Superior temporal gyrus (tissue), 1 donor: Measurements from ENCODE around the gene MACROH2A1.
A peak's percentile ranks its signal among the peaks of the same experiment; 100 is the strongest.

Source experiments
- DNase-seq: peaks from one replicate; pipeline ENCODE4 v3.0.0-alpha.2; 2016; ENCODE audit errors: extremely low spot score

The MACROH2A1 gene

DNA sequence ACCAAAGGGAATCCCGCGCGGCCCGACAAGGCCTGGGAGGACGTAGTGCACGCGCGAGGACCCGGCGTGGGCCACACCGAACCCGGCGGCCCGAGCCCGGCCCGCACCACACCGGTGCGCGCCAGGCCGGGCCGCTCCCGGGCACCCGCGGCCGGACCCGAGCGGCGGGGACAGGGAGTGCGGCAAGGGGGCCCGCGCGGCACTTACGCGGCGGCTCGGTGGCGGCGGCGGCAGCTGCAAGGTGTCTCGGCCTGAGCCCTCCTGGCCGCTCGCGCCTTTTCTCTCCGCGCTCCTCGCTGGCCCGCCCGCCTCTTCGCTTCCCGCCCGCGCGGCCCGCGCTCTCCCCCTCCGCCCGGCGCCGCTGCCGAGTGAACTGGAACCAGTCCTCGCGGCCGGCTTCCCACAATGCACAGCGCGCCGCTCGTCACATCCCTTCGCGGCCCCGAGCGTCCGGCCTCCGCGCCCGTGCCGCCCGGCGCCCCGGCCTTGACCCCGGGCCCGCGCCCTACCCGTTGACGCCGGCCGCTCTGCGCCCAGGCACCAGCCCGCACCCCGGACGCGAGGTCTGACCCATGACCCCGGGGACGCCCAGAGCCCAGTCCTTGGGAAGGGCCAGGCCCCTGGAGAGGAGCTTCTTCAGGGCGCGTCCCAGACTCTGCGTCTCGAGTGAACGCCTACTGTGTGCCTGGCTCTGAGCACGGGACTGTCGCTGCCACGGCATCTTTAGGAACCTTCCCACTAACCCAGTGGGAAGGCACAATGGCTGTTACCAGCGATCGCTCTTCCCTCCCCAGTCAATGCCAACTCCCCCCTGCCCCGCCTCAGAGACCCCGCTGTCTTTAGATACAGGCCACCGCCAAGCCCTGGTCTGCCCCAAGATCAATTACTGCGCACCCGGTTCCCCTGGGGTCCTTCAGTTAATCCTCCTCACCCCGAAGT, at the start of gene MACROH2A1:
Gene MACROH2A1 (minus strand): TSS at position 377 of the 939 bp plus-strand sequence. CDS start 10,138 bp downstream, outside the sequence.
- peak; percentile 92 for DNase-seq

DNA sequence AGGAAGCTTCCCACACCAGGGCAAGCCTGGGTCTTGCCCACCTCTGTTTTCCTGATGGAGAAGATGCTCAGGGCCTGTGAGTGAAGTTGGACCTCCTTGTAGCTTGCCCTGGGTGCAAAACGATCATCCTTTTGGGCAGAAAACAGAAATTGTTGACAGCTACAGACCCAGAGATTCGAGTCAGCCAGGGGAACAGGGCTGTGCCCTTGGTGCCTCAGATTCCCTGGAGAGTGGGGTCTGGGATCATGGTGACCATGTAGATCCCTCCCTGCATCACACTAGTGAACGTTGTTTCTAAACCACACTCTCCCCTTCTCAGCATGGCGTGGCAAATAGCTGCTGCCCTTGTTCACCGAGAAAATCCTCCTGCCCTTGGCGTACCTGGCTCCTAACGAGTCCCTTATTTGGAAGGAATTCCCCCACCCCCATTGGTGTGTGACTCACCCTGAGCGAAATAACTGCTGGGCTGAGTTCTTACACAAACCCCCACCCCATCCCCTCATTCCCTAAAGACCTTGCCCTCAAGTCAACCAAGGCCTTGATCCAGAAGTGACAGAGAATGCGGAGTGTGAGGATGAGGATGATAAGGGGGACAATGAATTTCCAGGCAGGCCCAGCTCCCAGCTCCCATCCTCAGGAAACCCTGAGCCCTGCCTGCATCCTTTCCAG, 49.2 kb upstream of the MACROH2A1 start:
- DNase-seq = no peak

DNA sequence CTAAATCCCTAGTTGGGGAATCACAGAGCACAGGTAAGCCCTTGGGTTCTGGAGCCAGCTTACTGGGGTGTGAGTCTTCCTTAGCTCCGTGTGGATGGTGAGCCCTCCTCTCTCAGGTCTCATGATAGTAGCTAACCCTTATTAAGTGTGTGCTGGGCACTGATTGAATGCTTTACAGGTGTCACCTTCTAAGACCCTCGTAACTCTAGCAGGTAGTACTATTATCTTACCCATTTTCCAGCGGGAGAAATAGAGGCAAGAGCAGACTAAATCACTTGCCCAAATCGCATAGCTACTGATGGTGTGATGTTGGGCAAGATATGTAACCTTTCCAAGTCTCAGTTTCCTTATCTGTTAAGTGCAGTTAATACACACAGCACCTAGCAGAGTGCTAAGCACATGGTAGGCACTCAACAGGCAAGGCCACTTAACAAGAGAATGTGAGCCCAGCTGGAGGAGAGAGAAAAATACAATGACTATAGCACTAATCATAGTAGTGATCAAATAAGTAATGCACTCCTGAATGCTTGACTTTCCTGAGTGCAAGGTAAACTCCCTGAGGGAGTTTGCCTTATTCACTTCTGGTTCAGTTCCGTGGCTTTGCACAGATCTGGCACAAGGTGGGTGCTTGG, 48.4 kb upstream of the MACROH2A1 start, which contains the start of gene DCANP1:
Gene DCANP1 (minus strand): TSS at position 51 of the 632 bp plus-strand sequence. CDS start 240 bp downstream, outside the sequence.
- no peak for DNase-seq

DNA sequence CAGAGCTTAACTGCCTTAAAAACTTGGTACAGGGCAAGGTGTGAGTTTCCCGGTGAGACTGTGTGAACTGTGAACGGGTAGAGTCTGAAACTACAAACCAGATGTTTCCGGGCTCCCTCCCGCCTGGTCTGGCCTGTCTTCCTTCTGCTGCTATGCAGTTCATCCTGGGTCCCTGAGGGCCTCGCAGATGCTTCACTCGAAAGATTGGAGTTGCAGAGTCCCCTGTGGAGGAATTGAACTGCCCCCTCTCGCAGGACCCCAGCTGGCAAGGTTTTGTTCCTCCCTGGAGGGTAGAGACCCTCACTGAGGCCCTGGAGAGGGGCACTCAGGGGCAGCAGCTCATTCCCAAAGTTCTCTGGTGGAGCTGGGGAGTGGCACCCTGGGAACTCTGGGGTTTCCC, 47.6 kb upstream of the MACROH2A1 start:
- DNase-seq = no peak

DNA sequence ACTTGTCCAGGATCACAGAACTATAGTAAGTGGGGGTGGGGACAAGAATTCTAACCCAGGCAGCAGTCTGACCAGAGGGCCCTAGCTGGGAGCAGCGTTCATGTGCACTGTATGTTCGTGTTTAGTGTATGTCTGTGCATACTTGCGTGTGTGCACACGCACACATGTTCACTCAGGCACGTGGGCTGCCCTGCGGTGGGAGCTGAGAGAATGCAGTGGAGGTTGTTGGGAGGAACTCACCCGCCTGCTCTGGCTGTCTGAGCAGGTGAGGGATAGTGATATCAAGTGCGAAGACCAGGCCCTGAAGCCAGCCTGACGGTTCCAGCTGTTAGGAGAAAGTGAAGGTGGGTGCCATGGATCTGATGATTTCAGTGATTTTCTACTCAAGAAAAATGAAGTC, 47.2 kb upstream of the MACROH2A1 start:
- DNase-seq = no peak

DNA sequence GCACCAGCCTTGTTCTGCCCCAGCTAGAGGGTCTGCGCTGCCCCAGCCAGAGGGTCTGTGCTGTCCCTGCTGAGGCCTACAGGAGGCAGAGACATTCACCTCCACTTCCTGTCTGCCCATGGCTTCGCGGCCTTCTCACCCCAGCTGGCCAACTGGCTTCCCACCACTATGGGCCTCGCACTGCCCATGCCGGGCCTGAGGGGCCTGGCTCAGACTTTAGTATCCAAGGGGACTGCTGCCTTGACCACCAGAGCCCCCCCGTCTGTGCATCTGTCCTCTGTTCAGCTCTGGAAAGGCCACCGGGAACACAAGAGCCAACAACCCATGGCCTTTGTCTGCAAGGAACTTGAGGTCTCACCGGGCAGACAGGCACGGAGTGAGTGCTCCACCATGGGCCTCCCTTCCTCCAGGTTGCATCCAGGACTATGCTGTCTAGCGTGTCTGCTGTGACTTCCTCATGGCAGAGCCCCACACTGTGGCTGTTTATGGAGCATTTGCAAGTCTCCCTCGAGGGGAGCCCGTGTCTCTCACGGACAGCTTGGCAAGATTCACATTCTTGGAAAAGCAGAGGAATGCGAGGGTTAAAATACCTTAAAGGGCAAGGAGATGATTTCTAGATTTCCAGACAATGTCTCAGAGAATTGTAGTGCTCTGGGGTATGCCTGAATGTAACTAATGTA, 46.4 kb upstream of the MACROH2A1 start:
- DNase-seq = no peak

DNA sequence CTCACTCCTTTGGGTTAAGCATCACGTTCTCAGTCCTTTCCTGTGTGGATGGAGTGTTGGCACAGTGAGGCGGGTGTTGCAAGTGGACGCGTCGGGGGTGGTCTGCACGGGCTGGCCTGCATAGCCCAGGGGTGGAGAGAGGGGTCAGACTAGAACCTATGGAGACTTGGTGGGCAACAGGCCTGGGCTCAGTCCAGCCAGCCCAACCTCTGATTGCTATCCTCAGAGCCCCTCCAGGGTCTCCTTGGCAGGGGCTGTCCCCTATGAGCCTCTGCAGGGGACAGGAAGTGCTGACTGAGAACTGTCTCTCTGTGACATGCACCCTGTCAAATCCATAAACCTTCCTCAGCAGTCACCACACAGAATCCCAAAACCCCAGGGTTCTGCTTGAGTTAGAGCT, 45.9 kb upstream of the MACROH2A1 start:
- DNase-seq = no peak

DNA sequence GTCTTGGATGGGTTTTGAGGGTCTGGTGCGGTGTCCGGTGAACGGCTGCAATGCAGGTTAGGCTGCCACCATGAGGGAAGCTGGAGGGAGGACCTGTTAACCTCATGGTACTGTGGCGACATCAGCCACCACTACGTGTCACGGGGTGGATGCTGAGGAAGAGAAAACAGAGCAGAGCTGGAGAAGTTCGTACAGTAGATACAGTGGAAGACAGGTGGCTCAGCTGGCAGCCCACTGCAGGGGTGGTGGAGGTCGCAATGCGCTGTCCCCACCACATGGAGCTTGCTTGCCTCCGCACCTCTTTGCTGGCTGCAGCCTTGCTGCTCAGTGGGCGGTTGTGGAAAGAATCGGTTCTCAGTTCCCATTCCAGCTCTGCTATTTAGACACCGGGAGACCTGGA, 45.3 kb upstream of the MACROH2A1 start:
- no peak for DNase-seq

DNA sequence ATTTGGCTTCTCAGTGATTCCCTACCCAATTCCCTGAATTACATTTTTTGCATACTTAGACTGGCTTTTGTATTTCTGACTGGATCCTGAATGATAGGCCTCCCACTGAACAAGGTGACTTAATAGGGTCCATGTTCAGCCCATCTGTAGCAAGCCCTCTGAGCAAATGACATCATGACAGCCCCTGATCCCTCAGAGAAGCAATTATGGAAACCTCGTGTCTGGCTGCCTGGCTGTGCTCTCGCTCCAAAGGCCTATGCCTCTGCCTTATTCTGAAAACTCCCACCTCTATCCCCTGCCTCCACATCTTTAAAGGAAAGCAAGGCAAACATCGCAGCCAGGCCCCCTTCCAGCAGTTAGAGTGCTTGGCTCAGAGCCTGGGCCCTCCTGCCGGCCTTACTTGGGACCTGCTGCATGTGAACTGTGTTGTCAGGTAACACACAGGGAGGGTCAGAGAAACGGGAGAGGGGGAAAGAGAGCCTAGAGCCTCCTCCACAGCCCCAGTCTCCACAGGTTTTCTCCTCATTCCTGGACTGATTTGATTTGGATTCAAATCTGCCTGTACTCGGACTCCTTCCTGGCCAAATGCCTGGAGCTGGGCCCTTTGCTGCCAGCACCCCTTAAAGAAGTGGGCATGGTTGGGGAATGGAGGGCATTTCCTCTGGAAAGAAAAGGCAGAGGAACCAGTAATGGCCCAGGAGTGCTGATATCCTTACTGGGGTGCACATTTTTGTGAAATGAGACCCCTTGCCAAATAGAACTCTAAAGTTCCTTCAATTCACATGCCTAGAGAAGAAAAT, 44.3 kb upstream of the MACROH2A1 start:
- no peak for DNase-seq

DNA sequence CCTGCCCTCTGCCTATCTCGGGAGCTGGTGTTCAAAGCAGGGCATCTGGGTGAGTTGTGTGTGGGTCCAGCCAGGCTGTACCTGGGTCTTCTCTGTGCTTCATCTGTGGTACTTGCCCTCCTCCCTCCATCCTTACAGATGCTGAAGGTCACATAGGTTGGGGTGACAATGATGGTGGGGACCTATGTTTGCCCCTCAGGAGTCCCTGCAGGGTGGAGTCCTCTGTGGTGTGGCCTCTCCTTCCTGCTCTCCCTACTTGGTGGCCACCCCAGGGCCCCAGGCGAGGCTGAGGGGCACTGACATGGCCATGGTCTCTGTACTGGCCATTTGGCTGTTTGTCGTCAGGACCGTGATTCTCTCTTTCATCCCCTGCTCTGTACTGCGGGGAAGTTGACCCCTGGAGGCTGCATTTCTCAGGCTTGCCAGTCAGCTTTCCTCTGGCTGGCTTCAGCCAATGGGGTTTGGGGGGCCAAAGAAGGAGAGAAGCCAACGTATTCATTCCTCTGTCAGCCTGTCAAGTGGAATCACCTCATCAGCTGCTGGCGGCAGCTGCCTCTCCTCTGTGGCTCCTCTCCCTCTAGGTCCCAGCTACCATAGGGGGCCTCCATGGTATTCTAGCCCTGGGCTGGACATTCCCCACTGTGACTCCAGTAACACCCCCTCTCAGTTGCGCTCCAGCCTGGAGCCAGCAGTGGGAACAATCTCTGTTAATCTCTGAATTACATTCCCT, 43.6 kb upstream of the MACROH2A1 start:
- DNase-seq = no peak

DNA sequence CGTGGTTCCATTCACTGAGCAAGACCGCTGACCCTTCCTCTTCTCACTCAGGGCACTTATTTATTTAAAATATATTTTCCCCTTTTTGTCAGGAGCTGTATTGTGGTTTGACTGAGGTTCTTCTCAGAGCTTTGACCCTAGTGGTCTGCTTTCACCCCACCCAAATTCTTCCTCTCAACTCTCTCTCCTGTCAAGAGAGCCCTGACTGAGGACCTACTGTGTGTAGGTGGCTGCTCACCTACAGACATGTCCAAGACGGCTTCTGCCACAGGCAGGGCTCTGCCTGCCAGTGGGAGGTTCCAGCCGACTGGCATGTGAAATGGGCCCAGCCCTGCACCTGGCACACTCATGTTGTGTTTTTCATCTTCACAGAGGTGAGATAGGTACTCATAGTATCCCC, 42.9 kb upstream of the MACROH2A1 start:
- DNase-seq = no peak

DNA sequence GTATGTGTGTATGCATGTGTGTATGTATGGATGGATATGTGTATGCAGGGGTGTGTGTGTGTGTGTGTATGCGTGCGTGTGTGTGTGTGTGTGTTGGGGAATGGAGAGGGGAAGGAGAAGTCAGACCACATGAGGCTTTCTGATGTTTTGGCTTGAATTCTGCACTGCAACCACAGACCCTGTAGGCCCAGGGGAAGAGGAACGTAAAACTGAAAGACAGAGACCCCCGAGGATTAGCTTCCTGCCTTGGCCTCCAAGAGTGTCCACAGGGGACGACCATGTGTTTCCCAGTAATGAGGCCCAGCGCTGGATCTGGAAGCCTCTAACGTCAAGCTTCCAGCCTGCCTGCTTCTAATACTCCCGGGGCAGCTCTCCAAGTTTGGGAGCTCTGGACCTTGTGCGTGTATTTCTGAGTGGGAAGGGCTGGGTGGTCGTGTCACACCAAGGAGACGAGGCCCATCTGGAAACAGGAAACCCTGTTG, 42.4 kb upstream of the MACROH2A1 start:
- no peak for DNase-seq

DNA sequence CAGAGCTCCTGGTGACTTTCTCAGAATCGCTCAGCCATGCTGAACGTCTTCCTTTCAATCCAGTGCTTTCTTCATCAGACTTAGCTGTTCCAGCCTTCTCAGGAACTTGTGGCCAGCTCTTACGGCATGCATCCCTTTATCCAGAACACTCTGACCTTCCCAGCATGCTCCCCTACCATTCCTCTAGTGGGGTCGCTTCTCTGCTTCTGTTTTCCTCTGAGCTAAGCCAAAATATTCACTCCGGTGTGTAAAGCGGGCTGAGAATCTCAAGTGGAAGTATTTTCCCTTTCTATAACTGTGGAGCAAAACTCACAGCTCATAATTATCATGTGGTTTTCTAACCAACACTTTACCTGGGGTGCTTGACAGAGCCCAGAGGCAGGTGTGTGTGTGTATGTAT, 41.9 kb upstream of the MACROH2A1 start:
- no peak for DNase-seq

DNA sequence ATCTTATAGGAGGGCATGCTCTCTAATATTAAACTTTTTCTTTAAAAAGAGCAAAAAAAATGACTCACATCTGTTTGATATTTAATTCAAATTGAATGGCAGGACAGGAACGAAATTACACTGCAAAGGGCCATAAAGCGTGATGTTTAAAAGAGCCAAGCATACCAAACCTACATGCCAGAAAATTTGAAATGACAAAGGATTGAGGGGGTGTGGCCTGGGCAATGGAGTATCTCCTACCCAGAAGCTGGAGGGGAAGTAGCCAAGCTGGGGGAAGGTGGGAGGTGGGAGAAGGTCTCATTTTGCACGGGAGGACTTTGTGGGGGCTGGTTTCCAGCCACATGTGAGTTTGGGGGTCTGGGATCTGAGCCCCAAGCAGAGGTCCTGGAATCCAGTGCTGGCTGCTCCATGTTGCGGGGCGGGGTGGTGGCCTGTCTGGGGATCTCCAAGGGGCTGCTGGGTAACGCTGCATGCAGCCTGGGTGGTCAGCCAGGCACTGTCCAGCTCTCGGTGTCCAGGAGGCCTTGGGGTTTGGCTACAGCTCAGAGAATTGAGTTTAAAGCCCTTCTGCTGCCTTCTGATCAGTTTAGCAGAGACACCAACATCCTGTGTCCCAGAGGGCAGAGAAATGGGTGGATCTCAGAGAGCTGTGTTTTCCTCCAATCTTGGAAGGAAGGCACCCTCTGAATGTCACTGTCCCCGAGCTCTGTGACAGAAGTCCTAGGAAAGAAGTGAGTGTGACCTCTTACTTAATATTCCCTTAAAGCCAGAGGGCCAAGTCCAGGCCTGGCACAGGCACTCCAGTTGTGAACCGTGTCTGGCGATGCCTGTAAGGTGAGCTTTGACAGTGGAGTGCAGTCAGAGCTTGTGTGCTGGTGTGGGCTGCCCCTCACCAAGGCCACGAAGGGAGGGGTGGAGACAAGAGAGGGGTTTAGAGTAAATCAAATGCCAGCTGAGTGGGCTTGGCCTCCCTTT, 40.5 kb upstream of the MACROH2A1 start:
- no peak for DNase-seq

DNA sequence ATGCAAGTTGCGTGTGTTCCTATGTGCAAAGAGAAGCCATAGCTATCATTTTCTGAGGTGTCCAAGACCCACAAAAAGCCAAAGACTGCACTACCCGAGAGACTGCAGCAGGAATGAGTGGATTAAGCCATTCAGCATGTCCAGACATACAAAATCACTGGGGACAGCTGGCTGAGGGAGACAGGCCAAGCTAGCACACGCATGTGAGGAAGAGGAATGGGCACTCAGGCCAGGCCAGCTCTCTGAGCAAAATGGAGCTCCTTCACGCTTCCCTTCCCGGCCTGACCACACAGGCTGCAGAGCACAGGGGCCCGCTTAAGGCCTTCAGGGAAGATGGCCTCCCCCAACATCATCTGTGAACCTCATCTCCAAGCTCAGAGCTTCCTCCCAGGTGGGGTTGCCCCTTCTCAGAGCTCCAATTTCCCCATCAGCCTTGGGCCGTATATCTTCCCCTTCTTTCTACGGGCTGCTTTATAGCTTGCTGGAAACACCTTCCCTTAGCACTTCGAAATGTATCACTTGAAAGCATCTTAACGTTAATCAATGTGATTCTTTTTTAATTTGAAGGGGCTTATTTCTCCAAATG, 39.7 kb upstream of the MACROH2A1 start:
- DNase-seq = no peak

DNA sequence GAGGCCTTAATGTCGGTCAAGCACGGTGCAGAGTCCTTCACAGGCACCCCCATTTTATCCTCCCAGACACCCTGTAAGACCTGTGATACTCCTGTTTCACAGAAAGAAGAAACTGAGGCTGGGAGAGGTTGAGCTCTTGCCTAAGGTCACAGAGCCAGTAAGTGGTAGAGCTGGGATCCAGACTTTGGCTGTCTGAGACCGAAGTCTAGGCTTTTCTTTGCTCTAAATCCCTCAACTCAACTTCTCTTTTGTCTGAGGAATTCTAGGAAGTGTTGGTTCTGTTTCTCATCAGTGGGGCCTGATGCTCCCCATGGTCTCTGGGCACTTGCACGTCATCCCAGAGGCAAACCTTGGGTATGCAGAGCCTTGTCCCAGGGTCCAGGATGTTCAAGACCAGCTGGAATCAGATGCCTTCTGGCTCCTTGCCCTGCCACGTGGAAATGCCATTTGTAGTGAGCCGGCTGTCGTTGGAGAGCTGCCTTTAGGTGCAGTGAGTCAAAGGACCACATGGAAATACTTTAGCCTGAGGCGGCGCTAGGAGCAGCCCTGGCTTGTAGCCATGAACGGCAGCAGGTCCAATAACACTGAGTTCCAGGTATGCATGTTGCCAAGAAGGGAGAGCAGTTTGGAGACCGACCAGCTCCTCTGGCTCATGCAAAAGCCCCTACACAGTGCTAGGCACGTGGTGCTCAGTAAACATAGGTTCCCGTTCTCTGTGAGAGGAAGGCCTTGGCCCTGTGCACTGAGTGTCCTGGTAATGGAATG, 38.9 kb upstream of the MACROH2A1 start:
- DNase-seq = no peak

DNA sequence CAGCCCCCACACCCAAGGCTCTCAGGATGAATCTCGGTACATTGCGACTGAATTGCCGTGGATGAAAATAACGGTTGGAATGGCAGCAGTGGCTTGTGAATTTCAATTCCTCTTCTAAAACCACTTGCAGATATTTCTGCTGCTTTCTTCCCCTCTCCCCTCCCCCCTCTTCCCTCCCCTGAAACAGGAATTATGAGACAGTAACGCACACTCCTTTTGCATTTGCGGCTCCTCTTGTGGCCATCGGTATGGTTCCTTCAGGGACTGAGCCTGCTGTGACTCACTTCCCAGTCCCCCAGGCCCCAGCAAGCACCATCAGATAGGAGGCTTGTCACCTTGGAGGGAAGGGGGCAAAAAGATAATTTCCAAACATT, 38.4 kb upstream of the MACROH2A1 start:
- DNase-seq = no peak

DNA sequence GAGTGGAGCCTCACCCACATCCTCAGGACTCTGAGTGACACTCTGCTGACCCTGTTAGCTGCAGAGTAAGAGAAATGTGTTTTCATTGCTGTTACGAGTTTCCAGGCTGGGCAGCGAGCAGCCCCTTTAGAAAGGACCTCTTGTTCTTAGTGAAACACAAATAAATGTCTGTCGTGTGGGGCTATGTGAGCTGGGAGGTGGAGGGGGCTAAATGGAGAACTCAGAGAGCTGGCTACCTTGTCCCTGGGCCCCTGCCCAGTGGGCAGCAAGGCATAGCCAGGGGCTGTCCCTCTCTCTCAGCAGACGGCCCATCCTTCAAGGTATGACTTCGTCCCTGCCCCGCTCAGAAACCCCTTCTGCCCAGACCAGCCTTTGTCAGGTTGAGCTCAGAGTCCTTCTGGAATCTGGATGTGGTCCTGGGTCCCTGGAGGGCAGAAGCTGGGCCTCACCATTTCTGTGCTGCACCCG, 38.0 kb upstream of the MACROH2A1 start:
- no peak for DNase-seq
